DMS153 (cell line): ENCODE measurements around the gene MRPS33.
"Not testable (repeated sequence)": the region's sequence is repeated elsewhere in the genome, so short reads cannot be mapped to it uniquely, and the experiment has no call there.

Experiments
- DNase-seq: peaks from one replicate; lab custom pipeline; 2025; lab: John Stamatoyannopoulos, UW

The MRPS33 gene

DNA sequence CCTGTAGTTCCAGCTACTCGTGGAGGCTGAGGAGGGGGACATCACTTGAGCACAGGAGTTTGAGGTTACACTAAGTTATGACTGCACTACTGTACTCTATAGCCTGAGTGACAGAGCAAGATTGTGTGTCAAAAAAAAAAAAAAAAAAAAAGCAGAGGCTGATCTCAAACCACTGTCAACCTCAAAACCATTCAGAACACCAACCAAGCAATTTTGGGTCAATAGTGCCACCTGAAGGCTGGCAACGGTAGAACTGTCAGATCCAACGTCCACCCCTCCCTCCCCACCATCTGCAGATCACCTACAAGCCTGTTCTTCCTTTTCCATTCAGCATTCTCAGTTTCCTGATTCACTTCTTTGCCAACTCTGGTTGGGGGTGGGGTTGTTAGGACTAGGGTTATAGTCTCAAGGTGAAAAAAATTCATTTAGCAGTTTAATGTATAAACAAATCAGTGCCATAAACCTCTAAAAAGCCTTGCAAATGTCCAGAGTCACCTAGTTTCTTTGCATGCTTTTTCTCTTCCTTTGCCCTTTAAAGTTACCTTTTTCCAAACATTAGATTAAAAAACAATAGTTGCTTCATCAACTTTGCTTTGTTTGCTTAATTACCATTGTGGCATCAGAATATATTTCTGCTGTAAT is 2.6 kb downstream of the MRPS33 start:
- DNase-seq: peak; percentile 38

- DNase-seq: no peak
Observed at GRCh38 chr7:141011443-141011842, 3.3 kb downstream of the MRPS33 start.

GRCh38 chr7:141003172-141004065 is 11.3 kb downstream of the MRPS33 start:
- DNase-seq: no peak

DNA sequence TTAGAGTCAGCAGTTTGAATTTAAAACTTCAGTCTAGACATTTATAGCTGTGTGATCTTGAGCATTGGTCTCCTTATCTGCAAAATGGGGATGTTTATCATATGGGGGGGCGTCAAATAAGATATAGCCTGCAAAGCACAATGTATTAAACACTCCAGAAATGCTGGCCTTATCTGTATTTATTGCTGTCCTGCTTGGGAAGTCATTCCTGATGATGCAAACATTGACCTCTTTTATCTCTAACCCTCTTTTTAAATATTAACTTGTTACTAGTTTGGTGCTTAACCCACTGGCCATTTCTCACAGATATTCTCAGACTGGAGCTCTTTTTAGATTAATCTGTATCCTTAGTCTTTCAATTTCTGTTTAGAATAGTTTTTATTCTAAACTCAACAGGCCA is 13.2 kb downstream of the MRPS33 start:
- DNase-seq: no peak

DNA sequence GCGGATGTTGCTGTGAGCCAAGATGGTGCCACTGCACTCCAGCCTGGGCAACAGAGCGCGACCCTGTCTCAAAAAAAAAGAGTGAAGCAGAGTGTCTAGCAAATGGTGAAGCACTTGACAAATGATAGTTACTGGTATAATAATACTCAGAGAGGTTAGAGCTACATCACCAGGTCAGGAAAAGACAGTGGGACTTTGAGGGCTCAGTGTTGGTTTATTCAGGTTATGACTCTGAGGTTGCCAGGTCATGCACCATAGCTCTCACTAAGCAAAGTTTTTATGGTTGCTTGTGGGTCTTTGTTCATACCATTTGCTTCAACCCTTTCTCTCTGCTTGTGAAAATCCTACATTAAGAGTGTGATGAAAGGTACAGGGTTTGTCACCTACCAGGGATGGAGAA is 13.6 kb downstream of the MRPS33 start:
- DNase-seq: no peak

- no peak for DNase-seq
Observed at GRCh38 chr7:140998715-140999114, 16.0 kb downstream of the MRPS33 start.

DNA sequence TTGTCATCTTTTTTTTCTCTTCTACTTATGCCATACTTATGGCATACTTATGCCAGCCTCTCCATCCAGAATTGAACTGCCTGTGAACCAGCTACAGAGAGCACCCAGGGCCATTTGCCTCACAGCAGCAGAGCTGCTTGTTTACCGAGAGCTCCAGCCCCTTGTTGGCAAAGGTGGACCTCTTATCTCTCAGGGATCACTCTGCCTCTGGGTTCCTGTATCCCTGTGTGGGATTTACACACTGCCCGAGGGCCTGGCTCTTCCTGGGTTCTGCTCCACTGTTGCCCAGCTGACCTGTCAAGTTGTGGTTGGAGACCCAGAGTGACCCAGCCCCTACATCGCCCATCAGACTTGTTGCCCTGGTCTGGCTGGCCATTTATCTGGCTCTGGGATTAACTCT is 22.3 kb downstream of the MRPS33 start:
- DNase-seq: no peak

GRCh38 chr7:140990193-140990962 is 24.4 kb downstream of the MRPS33 start:
- DNase-seq: no peak

- DNase-seq: no peak
Observed at GRCh38 chr7:140989068-140989467, 25.7 kb downstream of the MRPS33 start.

DNA sequence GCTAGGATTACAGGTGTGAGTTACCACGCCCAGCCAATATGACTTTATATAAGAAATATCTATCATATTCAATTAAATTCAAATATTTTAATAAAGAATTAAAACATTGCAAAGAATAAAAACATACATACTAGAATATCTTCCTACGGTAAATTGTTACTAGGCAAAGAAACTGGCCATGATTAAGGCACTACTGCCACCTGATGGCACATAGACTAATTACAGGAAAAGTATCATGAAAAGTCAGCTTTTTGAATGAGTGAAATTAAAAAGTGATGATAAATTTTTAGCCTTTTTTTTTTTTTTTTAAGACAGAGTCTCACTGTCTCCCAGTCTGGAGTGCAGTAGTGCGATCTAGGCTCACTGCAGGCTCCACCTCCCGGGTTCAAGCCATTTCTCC is 30.9 kb downstream of the MRPS33 start:
- DNase-seq: no peak

GRCh38 chr7:140982508-140982907 is 32.2 kb downstream of the MRPS33 start:
- DNase-seq: no peak

DNA sequence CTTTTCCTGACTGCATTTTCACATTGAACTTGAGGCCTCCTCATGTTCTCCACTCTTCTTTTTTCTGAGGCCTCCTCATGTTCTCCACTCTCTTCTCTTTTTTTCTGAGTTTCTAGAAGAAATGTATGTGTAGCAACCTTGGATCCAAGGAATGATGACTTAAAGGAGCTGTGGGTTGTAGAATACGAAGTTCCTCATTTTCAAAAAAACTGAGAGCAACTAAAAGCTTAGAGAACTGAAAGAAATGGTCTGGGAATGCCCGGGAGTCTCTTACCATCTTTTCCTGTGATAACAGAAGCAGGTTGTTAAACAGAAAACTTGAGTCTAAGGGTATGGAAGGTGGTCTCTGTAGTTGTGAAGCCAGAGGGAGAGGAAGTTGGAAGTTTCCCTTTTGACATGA is 32.8 kb downstream of the MRPS33 start:
- DNase-seq: no peak

DNA sequence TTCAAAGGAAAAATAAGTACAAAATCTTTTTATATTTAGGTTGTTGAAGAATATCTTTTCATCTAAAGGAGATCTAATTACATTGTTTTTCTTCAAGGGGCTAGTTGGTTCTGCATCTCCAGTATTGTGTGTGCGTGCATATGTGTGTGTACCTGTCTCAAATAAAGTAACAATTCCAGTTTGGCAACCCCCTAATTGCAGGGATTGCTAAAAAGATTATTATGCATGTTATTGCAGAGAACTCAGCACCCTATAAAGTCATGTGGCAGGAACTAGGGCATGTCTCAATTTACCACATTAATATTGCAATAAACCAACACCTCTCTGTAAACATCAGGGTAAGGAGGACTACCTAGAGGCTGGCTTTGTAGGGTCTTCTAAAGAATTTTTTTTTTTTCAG is 37.0 kb downstream of the MRPS33 start:
- no peak for DNase-seq

DNA sequence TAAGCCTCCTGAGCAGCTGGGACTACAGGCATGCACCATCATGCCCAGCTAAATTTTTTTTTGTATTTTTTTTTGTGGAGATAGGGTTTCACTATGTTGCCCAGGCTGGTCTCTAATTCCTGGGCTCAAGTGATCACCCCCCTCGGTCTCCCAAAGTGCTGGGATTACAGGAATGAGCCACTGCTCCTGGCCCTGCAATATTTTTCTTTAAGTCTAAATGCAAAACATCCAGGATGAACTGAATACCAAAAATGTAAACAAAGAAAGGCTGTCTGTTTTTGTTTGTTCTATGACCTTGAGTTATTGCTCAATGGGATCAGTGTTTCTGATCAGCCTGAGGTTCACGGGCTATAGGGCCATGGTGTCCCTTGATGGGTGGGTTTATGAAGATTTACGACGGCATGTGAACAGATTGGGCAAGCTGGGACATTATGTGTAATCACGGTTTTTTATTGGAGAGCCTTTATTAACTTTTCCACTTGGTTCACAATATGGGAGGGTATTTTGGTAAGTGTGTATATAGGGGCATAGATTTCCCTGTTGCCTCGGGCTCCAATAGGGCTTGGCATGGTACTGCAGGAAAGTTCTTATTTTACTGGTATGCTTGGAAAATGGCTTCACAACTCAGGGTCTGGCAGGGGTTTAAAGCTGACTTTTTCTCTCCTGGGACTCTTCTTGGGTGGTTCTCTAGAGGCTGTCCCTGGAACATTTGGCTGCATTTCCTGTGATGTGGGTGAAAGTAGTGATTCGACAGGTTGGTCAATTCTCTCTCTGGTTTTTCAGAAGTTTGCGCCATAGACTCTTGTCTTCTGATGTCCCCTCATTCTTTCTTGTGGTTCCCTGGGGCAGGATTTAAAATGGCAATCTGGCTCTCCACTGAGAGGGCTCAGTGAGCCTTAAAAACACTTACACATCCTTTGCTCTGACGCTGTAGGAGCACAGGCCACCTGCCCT is 41.6 kb downstream of the MRPS33 start:
- DNase-seq: no peak

- no peak for DNase-seq
Observed at GRCh38 chr7:140972344-140972743, 42.4 kb downstream of the MRPS33 start.

- DNase-seq: no peak
Observed at GRCh38 chr7:140967438-140967837, 47.3 kb downstream of the MRPS33 start.

GRCh38 chr7:140966561-140967233 is 48.1 kb downstream of the MRPS33 start:
- no peak for DNase-seq

DNA sequence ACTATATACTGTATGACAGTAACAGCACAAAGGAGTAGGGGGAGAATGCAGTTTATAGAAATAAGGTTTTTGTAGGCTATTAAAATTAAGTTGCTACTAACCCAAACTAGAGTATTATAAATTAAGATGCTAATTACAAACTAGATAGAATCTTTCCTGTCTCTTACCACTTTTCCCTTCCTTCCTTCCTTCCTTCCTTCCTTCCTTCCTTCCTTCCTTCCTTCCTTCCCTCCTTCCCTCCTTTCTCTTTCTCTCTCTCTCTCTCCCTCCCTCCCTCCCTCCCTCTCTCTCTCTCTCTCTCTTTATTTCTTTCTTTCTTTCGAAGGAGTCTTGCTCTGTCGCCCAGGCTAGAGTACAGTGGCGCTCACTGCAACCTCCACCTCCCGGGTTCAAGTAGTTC is 53.6 kb downstream of the MRPS33 start:
- DNase-seq: no peak

DNA sequence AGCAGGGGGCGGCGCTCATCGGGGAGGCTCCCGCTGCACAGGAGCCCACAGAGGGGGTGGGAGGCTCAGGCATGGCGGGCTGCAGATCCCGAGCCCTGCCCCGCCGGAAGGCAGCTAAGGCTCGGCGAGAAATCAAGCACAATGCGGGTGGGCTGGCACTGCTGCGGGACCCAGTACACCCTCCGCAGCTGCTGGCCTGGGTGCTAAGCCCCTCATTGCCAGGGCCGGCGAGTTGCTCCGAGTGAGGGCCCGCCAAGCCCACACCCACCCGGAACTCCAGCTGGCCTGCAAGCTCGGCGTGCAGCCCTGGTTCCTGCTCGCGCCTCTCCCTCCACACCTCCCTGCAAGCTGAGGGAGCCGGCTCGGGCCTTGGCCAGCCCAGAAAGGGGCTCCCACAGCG is 57.8 kb downstream of the MRPS33 start:
- not testable (repeated sequence) for DNase-seq
